ENCODE measurements around the gene HLA-DQA1.

DNA sequence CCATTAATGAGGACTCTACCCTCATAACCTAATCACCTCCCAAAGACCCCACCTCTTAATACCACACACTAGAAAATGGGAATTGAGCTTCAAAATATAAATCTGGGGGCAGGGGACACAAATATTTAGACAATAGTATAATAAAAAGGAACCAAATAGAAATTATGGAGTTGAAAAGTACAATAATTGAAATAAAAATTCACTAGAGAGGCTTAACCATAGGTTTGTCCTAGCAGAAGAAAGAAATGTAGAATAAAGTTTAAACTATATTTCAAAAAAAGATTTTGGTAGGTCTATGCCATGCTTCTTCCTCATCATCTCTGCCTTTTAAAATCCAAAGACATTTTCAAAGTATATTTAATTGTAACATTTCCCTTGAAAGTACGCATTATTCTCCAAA, 19.5 kb upstream of the HLA-DQA1 start:
- TF ChIP-seq CTCF (IDR thresholded peaks at IDR 0.05) (no peak), POLR2A (IDR thresholded peaks at IDR 0.05) (no peak)
